Body of pancreas (tissue), 4 donors: ENCODE measurements around the gene IGSF8. TPM values are rescaled to one million over a fixed set of nuclear protein-coding genes. Genes with fewer than 3 reads are reported as not detected.

Source experiments
- ATAC-seq: fragments of 150-250 bp; one replicate; pipeline ENCODE4 v1.9.1; 2016
- DNase-seq, 4 donors: peaks; one replicate each; pipeline ENCODE4 v3.0.0-alpha.2; 2019
- H3K27ac ChIP-seq, 4 donors: fragments of 200-600 bp; sonication (generic); 1 replicate in 3 of 4; 2 replicates in 1 of 4; pipeline versions ENCODE4 v1.5.1 to v1.6.1; 2016 to 2019; ENCODE audit warnings: mild to moderate bottlenecking in 1 of 4, mixed read lengths in 1 of 4, moderate library complexity in 1 of 4
- H3K27me3 ChIP-seq, 2 donors: fragments of 200-600 bp; sonication (generic); one replicate each; pipeline ENCODE4 v1.6.0; 2016; ENCODE audit warnings: mild to moderate bottlenecking in 1 of 2
- H3K36me3 ChIP-seq, 2 donors: fragments of 200-600 bp; sonication (generic); replicated peaks in 1 of 2; 2 replicates each; pipeline ENCODE4 v1.5.1; 2016; ENCODE audit warnings: low read depth in 2 of 2; ENCODE audit not compliant: insufficient read depth in 1 of 2
- H3K4me1 ChIP-seq: fragments of 200-600 bp; sonication (generic); one replicate; pipeline ENCODE4 v1.6.0; 2016
- H3K4me3 ChIP-seq, 2 donors: fragments of 200-600 bp; sonication (generic); 1 replicate in 1 of 2; 2 replicates in 1 of 2; pipeline ENCODE4 v1.5.1; 2016 to 2019
- H3K9me3 ChIP-seq, 3 donors: fragments of 200-600 bp; sonication (generic); 1 replicate in 2 of 3; 2 replicates in 1 of 3; pipeline ENCODE4 v1.5.1; 2016
- CTCF ChIP-seq, 7 experiments: fragments of 450-650 bp in 4 of 7; fragments of 200-600 bp in 3 of 7; sonication (generic) in 3 of 7; IDR thresholded peaks; one replicate each; pipeline ENCODE4 v1.5.1; 2016 to 2019; ENCODE audit warnings: antibody characterized with exemption in 7 of 7
- POLR2A ChIP-seq, 3 donors: fragments of 450-650 bp; IDR thresholded peaks; one replicate each; pipeline ENCODE4 v1.6.1; 2016; ENCODE audit warnings: antibody characterized with exemption in 3 of 3, mild to moderate bottlenecking in 2 of 3
- WGBS, 2 donors: methylation state at CpG; one replicate each; pipeline ENCODE4 v1.1.5; 2017; 5-methylcytosine and 5-hydroxymethylcytosine counted together
- intact Hi-C: fragments of 100-400 bp; cut with DNase I; formaldehyde crosslinking; loops from one replicate; pipeline ENCODE4 v1.15.1; 2023
- total RNA-seq, 2 donors: library from RNA; depleted of rRNA; stranded (reverse); fragments of >200 nt; gene quantifications; one replicate each; pipeline ENCODE4 v1.1.0, GENCODE V29; 2016

The IGSF8 gene
- total RNA-seq, 2 donors from 2014 or later, result 18.4 to 46.8 TPM

- DNase-seq (no peak), ATAC-seq (no peak)
- TF ChIP-seq POLR2A (IDR thresholded peaks at IDR 0.05), result no peak
- no peak for TF ChIP-seq CTCF (IDR thresholded peaks at IDR 0.05)
- H3K27me3 ChIP-seq, result no peaks in the 10 kb centered on the region
- H3K36me3 ChIP-seq, result no peaks in the 10 kb centered on the region
- intact Hi-C loops, result no loop called here
- 88 to 100% methylated on average over 1 of the region's 1 CpG for WGBS, 2 donors
- no peaks in the 10 kb centered on the region for H3K9me3 ChIP-seq
- H3K27ac ChIP-seq, result no peak overlapping the region
- H3K4me3 ChIP-seq, result no peak overlapping the region
- peaks cover 8% of the 10 kb centered on the region for H3K4me1 ChIP-seq
Measured at GRCh38 chr1:160130939-160131338, 32.5 kb upstream of the IGSF8 start.

GRCh38 chr1:160130486-160130885 lies 32.1 kb upstream of the IGSF8 start:
- intact Hi-C loops, result no loop called here
- DNase-seq (no peak), ATAC-seq (no peak)
- Histone ChIP-seq H3K27ac (no peak overlapping the region), H3K27me3 (no peaks in the 10 kb centered on the region), H3K36me3 (no peaks in the 10 kb centered on the region), H3K4me3 (no peak overlapping the region), H3K4me1 (peaks cover 8% of the 10 kb centered on the region), H3K9me3 (no peaks in the 10 kb centered on the region)
- no peak for TF ChIP-seq CTCF (IDR thresholded peaks at IDR 0.05)
- TF ChIP-seq POLR2A (IDR thresholded peaks at IDR 0.05), result no peak
- 84 to 96% methylated on average over 4 to 5 of the region's 5 CpGs for WGBS, 2 donors

DNA sequence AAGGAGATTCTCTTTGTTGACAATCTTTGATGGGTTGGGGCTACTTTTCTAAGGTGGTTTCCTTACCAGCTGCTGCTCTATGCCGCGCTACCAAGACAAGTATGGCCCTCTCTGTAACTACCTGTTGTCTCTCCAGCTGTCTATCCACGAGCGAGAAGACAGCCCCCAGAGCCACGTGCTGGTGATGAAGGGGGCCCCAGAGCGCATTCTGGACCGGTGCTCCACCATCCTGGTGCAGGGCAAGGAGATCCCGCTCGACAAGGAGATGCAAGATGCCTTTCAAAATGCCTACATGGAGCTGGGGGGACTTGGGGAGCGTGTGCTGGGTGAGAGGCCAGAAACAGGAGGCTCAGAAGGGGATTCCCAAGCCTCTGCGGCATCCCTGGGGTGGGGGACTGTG lies 31.5 kb upstream of the IGSF8 start:
- intact Hi-C loops, result no loop called here
- 79 to 80% methylated on average over 11 of the region's 11 CpGs for WGBS, 2 donors
- no peaks in the 10 kb centered on the region for H3K9me3 ChIP-seq
- DNase-seq, result no peak
- H3K27me3 ChIP-seq, result no peaks in the 10 kb centered on the region
- no peak for ATAC-seq
- H3K4me1 ChIP-seq, result peaks cover 8% of the 10 kb centered on the region
- TF ChIP-seq POLR2A (IDR thresholded peaks at IDR 0.05) (no peak), CTCF (IDR thresholded peaks at IDR 0.05) (no peak)
- no peak overlapping the region for H3K4me3 ChIP-seq
- H3K36me3 ChIP-seq, result no peaks in the 10 kb centered on the region
- no peak overlapping the region for H3K27ac ChIP-seq

DNA sequence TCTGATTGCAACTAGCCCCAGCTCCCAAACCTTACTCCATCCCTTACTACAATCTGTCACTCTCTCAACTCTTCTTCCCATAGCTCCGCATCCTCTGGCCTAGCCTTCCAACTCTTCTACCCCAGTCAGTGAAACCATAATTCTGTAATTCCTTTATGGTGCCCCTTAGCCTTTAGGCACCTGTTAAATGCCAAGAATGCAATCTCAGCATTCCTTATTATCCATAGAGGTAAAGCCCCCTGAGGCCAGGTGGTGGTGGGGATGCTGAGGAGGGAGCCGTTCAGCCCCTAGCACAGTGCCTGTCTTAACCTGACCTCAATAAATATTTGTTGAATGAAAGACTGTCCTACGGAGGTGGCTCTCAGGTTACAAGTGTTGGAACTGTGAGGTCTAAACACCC lies 31.1 kb upstream of the IGSF8 start:
- intact Hi-C loops, result no loop called here
- DNase-seq, result no peak
- 78 to 84% methylated on average over 3 of the region's 3 CpGs for WGBS, 2 donors

More for the DNA sequence above, 31.1 kb upstream of the IGSF8 start:
- Histone ChIP-seq H3K4me1 (peaks cover 8% of the 10 kb centered on the region), H3K4me3 (no peak overlapping the region), H3K27ac (no peak overlapping the region), H3K27me3 (no peaks in the 10 kb centered on the region), H3K9me3 (no peaks in the 10 kb centered on the region), H3K36me3 (no peaks in the 10 kb centered on the region)
- no peak for ATAC-seq
- TF ChIP-seq POLR2A (IDR thresholded peaks at IDR 0.05) (no peak), CTCF (IDR thresholded peaks at IDR 0.05) (no peak)
